NCI-H2081 treated with DMSO at 0.1 percent for 48 hours (cell line): ENCODE measurements around the gene ATL2.

ENCODE experiments used
- DNase-seq: peaks from one replicate; lab custom pipeline; 2025; lab: John Stamatoyannopoulos, UW

ATL2 gene

GRCh38 chr2:38248707-38249106 lies 128.4 kb downstream of the ATL2 start:
- no peak for DNase-seq

- DNase-seq, result no peak
Observed at GRCh38 chr2:38248255-38248654, 128.8 kb downstream of the ATL2 start.

GRCh38 chr2:38246105-38246504 lies 131.0 kb downstream of the ATL2 start:
- DNase-seq, result no peak

GRCh38 chr2:38245114-38245641 lies 131.9 kb downstream of the ATL2 start:
- DNase-seq, result no peak

GRCh38 chr2:38244301-38244700 lies 132.8 kb downstream of the ATL2 start:
- DNase-seq, result no peak
